DND-41 (cell line): Measurements from ENCODE around the gene GCSH.

Experiments
- ATAC-seq: fragments of 200-7000 bp; cut with Tn5 transposase; 3 replicates; pipeline ENCODE4 v1.9.1; 2021; ENCODE audit warnings: low read depth; ENCODE audit not compliant: insufficient read depth
- DNase-seq: peaks from one replicate; pipeline ENCODE4 v3.0.0-alpha.2; 2020
- H2AFZ ChIP-seq: 2 replicates; pipeline ENCODE4 v1.6.0; 2012; ENCODE audit warnings: low read depth, low read length
- H3K27ac ChIP-seq: 2 replicates; pipeline ENCODE4 v1.5.1; 2012; ENCODE audit warnings: low read length, inconsistent platforms
- H3K27me3 ChIP-seq: fragments of 200-600 bp; sonication (generic); 2 replicates; pipeline ENCODE4 v1.6.0; 2012; ENCODE audit warnings: low read length, mild to moderate bottlenecking, inconsistent platforms; ENCODE audit not compliant: insufficient read depth, poor library complexity
- H3K36me3 ChIP-seq: 2 replicates; pipeline ENCODE4 v1.5.1; 2012; ENCODE audit warnings: low read length, inconsistent platforms; ENCODE audit not compliant: insufficient read depth
- H3K4me1 ChIP-seq: 2 replicates; pipeline ENCODE4 v1.5.1; 2012; ENCODE audit warnings: mild to moderate bottlenecking, low read length; ENCODE audit not compliant: insufficient read depth
- H3K4me2 ChIP-seq: 2 replicates; pipeline ENCODE4 v1.6.0; 2012; ENCODE audit warnings: mild to moderate bottlenecking, moderate library complexity, low read length, inconsistent platforms; ENCODE audit not compliant: insufficient read depth
- H3K4me3 ChIP-seq, 2 experiments: fragments of 200-600 bp in 1 of 2; shearing (Covaris generic) in 1 of 2; 2 replicates each; pipeline ENCODE4 v1.5.1; 2012 to 2016; ENCODE audit warnings: inconsistent platforms in 2 of 2, low read length in 2 of 2, mild to moderate bottlenecking in 2 of 2, low read depth in 1 of 2, moderate library complexity in 1 of 2
- H3K79me2 ChIP-seq: 2 replicates; pipeline ENCODE4 v1.6.0; 2012; ENCODE audit warnings: low read length, inconsistent platforms; ENCODE audit not compliant: insufficient read depth
- H3K9ac ChIP-seq: 2 replicates; pipeline ENCODE4 v1.6.0; 2012; ENCODE audit warnings: low read depth, mild to moderate bottlenecking, inconsistent platforms, low read length, moderate library complexity
- H3K9me3 ChIP-seq: 2 replicates; pipeline ENCODE4 v1.5.1; 2012; ENCODE audit warnings: low read length, moderate library complexity, mild to moderate bottlenecking, inconsistent platforms; ENCODE audit not compliant: insufficient read depth, severe bottlenecking
- H4K20me1 ChIP-seq: 2 replicates; pipeline ENCODE4 v1.6.0; 2012; ENCODE audit warnings: low read length; ENCODE audit not compliant: insufficient read depth
- EZH2 ChIP-seq: IDR thresholded peaks from 3 replicates; pipeline ENCODE4 v1.6.1; 2012; ENCODE audit warnings: borderline replicate concordance, low read depth, mild to moderate bottlenecking, moderate library complexity, low read length, inconsistent platforms; ENCODE audit not compliant: severe bottlenecking
- TF ChIP-seq, protein P1 (sequence below): IDR thresholded peaks from 2 replicates; pipeline ENCODE4 v1.5.1; 2012; ENCODE audit warnings: borderline replicate concordance, low read length, moderate library complexity, mild to moderate bottlenecking; ENCODE audit not compliant: poor library complexity, severe bottlenecking; ENCODE audit errors: extremely low read depth

Gene GCSH

DNA sequence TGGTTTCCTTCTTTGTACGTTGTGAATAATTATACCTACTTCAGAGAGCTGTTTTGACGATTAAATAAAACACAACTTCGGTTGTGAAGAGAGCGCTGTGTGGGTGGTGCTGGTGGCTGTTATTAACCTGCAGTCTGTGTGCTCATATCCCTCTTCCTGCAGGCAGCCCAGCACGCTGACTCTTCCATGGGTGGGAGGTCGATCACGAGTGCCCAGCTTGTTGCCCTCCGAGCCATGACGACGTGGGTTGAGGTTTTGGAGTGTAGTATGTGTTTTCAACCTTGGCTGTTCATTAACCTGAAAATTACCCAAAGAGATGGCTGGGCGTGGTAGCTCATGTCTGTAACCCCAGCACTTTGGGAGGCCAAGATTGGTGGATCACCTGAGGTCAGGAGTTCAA is 11.3 kb upstream of the GCSH start:
- TF ChIP-seq, protein P1, sequence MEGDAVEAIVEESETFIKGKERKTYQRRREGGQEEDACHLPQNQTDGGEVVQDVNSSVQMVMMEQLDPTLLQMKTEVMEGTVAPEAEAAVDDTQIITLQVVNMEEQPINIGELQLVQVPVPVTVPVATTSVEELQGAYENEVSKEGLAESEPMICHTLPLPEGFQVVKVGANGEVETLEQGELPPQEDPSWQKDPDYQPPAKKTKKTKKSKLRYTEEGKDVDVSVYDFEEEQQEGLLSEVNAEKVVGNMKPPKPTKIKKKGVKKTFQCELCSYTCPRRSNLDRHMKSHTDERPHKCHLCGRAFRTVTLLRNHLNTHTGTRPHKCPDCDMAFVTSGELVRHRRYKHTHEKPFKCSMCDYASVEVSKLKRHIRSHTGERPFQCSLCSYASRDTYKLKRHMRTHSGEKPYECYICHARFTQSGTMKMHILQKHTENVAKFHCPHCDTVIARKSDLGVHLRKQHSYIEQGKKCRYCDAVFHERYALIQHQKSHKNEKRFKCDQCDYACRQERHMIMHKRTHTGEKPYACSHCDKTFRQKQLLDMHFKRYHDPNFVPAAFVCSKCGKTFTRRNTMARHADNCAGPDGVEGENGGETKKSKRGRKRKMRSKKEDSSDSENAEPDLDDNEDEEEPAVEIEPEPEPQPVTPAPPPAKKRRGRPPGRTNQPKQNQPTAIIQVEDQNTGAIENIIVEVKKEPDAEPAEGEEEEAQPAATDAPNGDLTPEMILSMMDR: no peak
- TF ChIP-seq EZH2: no peak
- no peak overlapping the region for H3K4me2 ChIP-seq

DNA sequence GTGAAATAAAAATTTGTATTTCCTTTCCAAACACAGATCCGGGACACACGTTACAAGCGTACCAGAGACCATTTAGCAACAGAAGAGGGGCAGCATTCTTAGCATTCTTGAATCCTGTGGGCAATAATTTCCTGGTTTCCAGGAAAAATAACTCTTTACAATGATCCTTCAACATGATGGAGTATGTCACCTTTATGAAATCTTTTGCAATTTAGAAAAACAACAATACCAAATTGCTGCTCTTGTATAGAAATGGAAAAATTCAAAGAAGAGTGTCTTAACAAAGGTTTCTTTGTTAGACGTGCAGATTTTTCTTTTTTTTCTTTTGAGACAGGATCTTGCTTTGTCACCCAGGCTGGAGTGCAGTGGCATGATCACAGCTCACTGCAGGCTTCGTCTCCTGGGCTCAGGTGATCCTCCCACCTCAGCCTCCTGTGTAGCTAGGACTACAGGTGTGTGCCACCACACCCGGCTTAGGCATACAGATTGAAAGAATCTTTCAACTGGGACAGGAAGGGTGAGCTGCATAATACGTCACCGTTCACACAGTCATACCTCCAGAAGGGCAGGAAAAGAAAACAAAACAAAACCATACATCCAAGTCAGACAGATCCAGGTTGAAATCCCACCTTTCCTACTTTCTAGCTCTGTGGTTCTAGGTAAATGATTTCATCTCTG is 10.8 kb upstream of the GCSH start:
- no peak for ATAC-seq
- DNase-seq: no peak
- Histone ChIP-seq H3K4me3 (no peak overlapping the region), H3K79me2 (no peaks in the 10 kb centered on the region), H3K4me2 (no peak overlapping the region), H3K36me3 (no peaks in the 10 kb centered on the region), H3K4me1 (no peaks in the 10 kb centered on the region), H2AFZ (no peak overlapping the region), H3K9ac (no peak overlapping the region), H3K27me3 (peaks cover 6% of the 10 kb centered on the region), H4K20me1 (no peaks in the 10 kb centered on the region), H3K27ac (no peak overlapping the region), H3K9me3 (no peaks in the 10 kb centered on the region)
- TF ChIP-seq, protein P1: no peak
- TF ChIP-seq EZH2: no peak

More for the DNA sequence above, 11.3 kb upstream of the GCSH start:
- DNase-seq: no peak
- H3K79me2 ChIP-seq: no peaks in the 10 kb centered on the region
- no peak overlapping the region for H3K9ac ChIP-seq
- no peaks in the 10 kb centered on the region for H3K9me3 ChIP-seq
- H2AFZ ChIP-seq: no peak overlapping the region
- peaks cover 6% of the 10 kb centered on the region for H3K27me3 ChIP-seq
- H3K4me3 ChIP-seq: no peak overlapping the region
- no peak overlapping the region for H3K27ac ChIP-seq
- no peak for ATAC-seq
- H3K36me3 ChIP-seq: no peaks in the 10 kb centered on the region
- H4K20me1 ChIP-seq: no peaks in the 10 kb centered on the region
- no peaks in the 10 kb centered on the region for H3K4me1 ChIP-seq

DNA sequence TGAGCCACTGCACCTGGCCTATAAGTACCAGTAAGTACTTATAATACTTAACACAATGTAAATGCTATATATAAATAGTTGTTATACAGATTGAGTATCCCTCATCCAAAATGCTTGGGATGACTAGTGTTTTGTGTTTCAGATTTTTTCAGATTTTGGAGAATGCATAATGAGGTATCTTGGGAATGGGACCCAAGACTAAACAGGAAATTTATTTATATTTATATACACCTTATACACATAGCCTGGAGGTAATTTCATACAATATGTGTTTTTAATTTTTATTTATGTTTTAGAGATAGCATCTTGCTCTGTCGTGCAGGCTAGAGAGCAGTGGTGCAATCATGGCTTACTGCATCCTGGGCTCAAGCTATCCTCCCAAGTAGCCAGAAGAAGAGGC is 9.8 kb upstream of the GCSH start:
- Histone ChIP-seq H3K27ac (no peak overlapping the region), H2AFZ (no peak overlapping the region), H3K9me3 (no peaks in the 10 kb centered on the region), H3K4me3 (no peak overlapping the region), H3K79me2 (no peaks in the 10 kb centered on the region), H3K4me1 (no peaks in the 10 kb centered on the region), H3K36me3 (no peaks in the 10 kb centered on the region), H4K20me1 (no peaks in the 10 kb centered on the region), H3K4me2 (no peak overlapping the region), H3K9ac (no peak overlapping the region), H3K27me3 (peaks cover 6% of the 10 kb centered on the region)
- no peak for DNase-seq
- ATAC-seq: no peak
- TF ChIP-seq, protein P1: no peak
- no peak for TF ChIP-seq EZH2

DNA sequence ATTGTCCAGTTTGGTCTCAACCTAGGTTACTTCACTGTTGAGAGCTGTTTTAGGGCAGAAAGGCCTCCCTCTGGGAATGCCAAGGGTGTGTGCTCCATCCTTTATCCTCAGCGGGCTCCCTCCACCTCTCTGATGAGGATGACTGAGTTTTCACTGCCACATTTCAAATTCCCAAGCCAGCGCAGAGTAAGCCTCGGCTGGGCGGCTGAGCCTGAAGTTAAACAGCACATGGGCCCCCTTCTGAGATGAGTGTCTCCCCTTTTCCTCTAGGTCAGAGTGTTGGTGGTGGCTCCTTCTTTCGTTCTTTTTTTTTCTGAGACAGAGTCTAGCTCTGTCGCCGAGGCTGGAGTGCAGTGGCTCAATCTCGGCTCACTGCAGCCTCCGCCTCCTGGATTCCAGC is 5.5 kb upstream of the GCSH start:
- H3K36me3 ChIP-seq: no peaks in the 10 kb centered on the region
- H3K4me1 ChIP-seq: peaks cover 7% of the 10 kb centered on the region
- H3K9ac ChIP-seq: no peak overlapping the region
- H3K27ac ChIP-seq: no peak overlapping the region
- no peak overlapping the region for H2AFZ ChIP-seq
- H3K4me3 ChIP-seq: no peak overlapping the region
- H3K9me3 ChIP-seq: no peaks in the 10 kb centered on the region
- H3K4me2 ChIP-seq: no peak overlapping the region
- no peak for ATAC-seq
- no peaks in the 10 kb centered on the region for H4K20me1 ChIP-seq
- no peaks in the 10 kb centered on the region for H3K27me3 ChIP-seq
- TF ChIP-seq, protein P1: no peak
- no peak for TF ChIP-seq EZH2
- H3K79me2 ChIP-seq: no peaks in the 10 kb centered on the region
- no peak for DNase-seq
